Stimulated activated CD4-positive, alpha-beta T cell treated with anti-CD3 and anti-CD28 coated beads, Interleukin-4, amount 100 ng/mL, for 4 hours (primary cell): ENCODE measurements around the gene UBE3A.
"Not testable (repeated sequence)": the region's sequence is repeated elsewhere in the genome, so short reads cannot be mapped to it uniquely, and the experiment has no call there.

Experiments
- DNase-seq, 2 experiments: peaks; one replicate each; pipeline ENCODE4 v3.0.0-alpha.2; 2020

UBE3A gene

GRCh38 chr15:25438601-25439368 is at the start of gene UBE3A:
TSS of gene UBE3A (minus strand) at chr15:25439024. CDS start at chr15:25409107, 29,917 bp downstream.
- peak; percentile 83 to 90 for DNase-seq

GRCh38 chr15:25487226-25487884 is 48.5 kb upstream of the UBE3A start:
- no peak for DNase-seq

GRCh38 chr15:25486051-25486450 is 47.2 kb upstream of the UBE3A start:
- no peak for DNase-seq

GRCh38 chr15:25481208-25481859 is 42.5 kb upstream of the UBE3A start:
- no peak for DNase-seq

- no peak for DNase-seq
Observed at GRCh38 chr15:25478313-25478712, 39.5 kb upstream of the UBE3A start.

- no peak for DNase-seq
Observed at GRCh38 chr15:25477816-25478215, 39.0 kb upstream of the UBE3A start.

GRCh38 chr15:25474251-25474650 is 35.4 kb upstream of the UBE3A start:
- DNase-seq, result no peak

GRCh38 chr15:25470230-25470629 is 31.4 kb upstream of the UBE3A start:
- no peak for DNase-seq

- DNase-seq, result no peak
Observed at GRCh38 chr15:25469377-25469776, 30.6 kb upstream of the UBE3A start.

GRCh38 chr15:25468611-25469010 is 29.8 kb upstream of the UBE3A start:
- no peak for DNase-seq

GRCh38 chr15:25465835-25466234 is 27.0 kb upstream of the UBE3A start:
- DNase-seq, result no peak

- no peak for DNase-seq
Observed at GRCh38 chr15:25464784-25465183, 26.0 kb upstream of the UBE3A start.

- DNase-seq, result no peak
Observed at GRCh38 chr15:25464383-25464782, 25.6 kb upstream of the UBE3A start.

- no peak for DNase-seq
Observed at GRCh38 chr15:25456196-25456595, 17.4 kb upstream of the UBE3A start.

GRCh38 chr15:25455226-25455625 is 16.4 kb upstream of the UBE3A start:
- no peak for DNase-seq

- no peak for DNase-seq
Observed at GRCh38 chr15:25454771-25455170, 15.9 kb upstream of the UBE3A start.

GRCh38 chr15:25453246-25453645 is 14.4 kb upstream of the UBE3A start:
- DNase-seq, result not testable (repeated sequence)

GRCh38 chr15:25451501-25451900 is 12.7 kb upstream of the UBE3A start:
- DNase-seq, result no peak

- DNase-seq, result no peak
Observed at GRCh38 chr15:25450163-25450562, 11.3 kb upstream of the UBE3A start.

- no peak for DNase-seq
Observed at GRCh38 chr15:25446076-25446475, 7.3 kb upstream of the UBE3A start.

GRCh38 chr15:25445412-25445811 is 6.6 kb upstream of the UBE3A start:
- no peak for DNase-seq

- no peak for DNase-seq
Observed at GRCh38 chr15:25441111-25441510, 2.3 kb upstream of the UBE3A start.

- DNase-seq, result no peak
Observed at GRCh38 chr15:25439369-25439836, 579 bp upstream of the UBE3A start.
